Thoracic aorta (tissue), 2 donors: ENCODE results near the gene MAP3K10. TPM values are rescaled to one million over a fixed set of nuclear protein-coding genes. Genes with fewer than 3 reads are reported as not detected.

ENCODE experiments used
- ATAC-seq: fragments of 150-250 bp; one replicate; pipeline ENCODE4 v1.8.0; 2017; ENCODE audit warnings: low read depth; ENCODE audit not compliant: insufficient number of reproducible peaks, low FRiP score
- DNase-seq: peaks from one replicate; pipeline ENCODE4 v3.0.0-alpha.2; 2020; ENCODE audit warnings: low spot score
- H3K27ac ChIP-seq, 2 donors: fragments of 200-600 bp; sonication (generic); 1 replicate in 1 of 2; 2 replicates in 1 of 2; pipeline ENCODE4 v1.5.1; 2016; ENCODE audit warnings: mild to moderate bottlenecking in 2 of 2, moderate library complexity in 2 of 2
- H3K27me3 ChIP-seq: fragments of 200-600 bp; sonication (generic); replicated peaks from 2 replicates; pipeline ENCODE4 v1.6.0; 2016; ENCODE audit warnings: mild to moderate bottlenecking; ENCODE audit not compliant: insufficient read depth
- H3K36me3 ChIP-seq: fragments of 200-600 bp; sonication (generic); one replicate; pipeline ENCODE4 v1.5.1; 2016
- H3K4me1 ChIP-seq, 2 donors: fragments of 200-600 bp; sonication (generic); 1 replicate in 1 of 2; 2 replicates in 1 of 2; pipeline versions ENCODE4 v1.5.1 to v1.6.0; 2016; ENCODE audit warnings: low read depth in 2 of 2, mild to moderate bottlenecking in 1 of 2; ENCODE audit not compliant: control insufficient read depth in 1 of 2
- H3K4me3 ChIP-seq: fragments of 200-600 bp; sonication (generic); 2 replicates; pipeline ENCODE4 v1.5.1; 2016; ENCODE audit warnings: mild to moderate bottlenecking
- H3K9me3 ChIP-seq: fragments of 200-600 bp; sonication (generic); 2 replicates; pipeline ENCODE4 v1.5.1; 2016
- total RNA-seq, 2 donors: library from RNA; depleted of rRNA; stranded (reverse); fragments of >200 nt; gene quantifications; one replicate each; pipeline versions ENCODE4 v1.1.0 to v1.2.3, GENCODE V29; 2016
- TF ChIP-seq, protein P1 (sequence below): fragments of 200-600 bp; sonication (generic); IDR thresholded peaks from one replicate; pipeline ENCODE4 v1.5.1; 2019; ENCODE audit warnings: antibody characterized with exemption

Gene MAP3K10
- total RNA-seq, 2 donors from 2014 or later, result 30.2 to 32.5 TPM

DNA sequence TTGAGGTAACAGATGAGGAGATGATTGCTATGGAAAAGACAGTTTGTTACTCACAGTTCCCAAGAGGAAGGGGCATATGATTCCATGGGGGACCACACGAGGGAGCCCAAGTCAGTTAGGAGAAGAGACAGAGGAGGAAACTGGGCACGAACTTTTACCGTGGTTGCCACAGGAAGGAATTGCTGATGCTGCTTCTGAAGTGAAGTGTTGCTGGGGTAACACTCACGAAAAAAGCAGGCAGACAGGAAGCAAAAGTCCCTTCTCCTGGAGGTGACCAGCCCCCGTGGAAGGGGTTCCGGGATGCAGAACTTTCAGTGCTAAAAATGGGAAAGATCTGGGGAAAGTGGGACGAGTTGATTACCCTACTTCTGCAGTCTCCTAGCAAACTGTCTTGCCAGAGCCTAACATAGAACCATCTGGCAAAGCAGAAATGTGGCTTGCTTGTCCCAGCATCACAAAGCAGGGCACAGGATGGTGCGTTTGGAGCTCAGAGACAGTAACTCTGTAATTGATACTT is 35.4 kb upstream of the MAP3K10 start:
- no peaks in the 10 kb centered on the region for H3K27me3 ChIP-seq
- ATAC-seq (no peak), DNase-seq (no peak)
- H3K36me3 ChIP-seq, result no peaks in the 10 kb centered on the region
- H3K27ac ChIP-seq, result no peak overlapping the region
- TF ChIP-seq, protein P1, sequence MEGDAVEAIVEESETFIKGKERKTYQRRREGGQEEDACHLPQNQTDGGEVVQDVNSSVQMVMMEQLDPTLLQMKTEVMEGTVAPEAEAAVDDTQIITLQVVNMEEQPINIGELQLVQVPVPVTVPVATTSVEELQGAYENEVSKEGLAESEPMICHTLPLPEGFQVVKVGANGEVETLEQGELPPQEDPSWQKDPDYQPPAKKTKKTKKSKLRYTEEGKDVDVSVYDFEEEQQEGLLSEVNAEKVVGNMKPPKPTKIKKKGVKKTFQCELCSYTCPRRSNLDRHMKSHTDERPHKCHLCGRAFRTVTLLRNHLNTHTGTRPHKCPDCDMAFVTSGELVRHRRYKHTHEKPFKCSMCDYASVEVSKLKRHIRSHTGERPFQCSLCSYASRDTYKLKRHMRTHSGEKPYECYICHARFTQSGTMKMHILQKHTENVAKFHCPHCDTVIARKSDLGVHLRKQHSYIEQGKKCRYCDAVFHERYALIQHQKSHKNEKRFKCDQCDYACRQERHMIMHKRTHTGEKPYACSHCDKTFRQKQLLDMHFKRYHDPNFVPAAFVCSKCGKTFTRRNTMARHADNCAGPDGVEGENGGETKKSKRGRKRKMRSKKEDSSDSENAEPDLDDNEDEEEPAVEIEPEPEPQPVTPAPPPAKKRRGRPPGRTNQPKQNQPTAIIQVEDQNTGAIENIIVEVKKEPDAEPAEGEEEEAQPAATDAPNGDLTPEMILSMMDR, result no peak
- no peak overlapping the region for H3K4me3 ChIP-seq
- H3K9me3 ChIP-seq, result peaks cover 4% of the 10 kb centered on the region
- no peaks in the 10 kb centered on the region for H3K4me1 ChIP-seq

DNA sequence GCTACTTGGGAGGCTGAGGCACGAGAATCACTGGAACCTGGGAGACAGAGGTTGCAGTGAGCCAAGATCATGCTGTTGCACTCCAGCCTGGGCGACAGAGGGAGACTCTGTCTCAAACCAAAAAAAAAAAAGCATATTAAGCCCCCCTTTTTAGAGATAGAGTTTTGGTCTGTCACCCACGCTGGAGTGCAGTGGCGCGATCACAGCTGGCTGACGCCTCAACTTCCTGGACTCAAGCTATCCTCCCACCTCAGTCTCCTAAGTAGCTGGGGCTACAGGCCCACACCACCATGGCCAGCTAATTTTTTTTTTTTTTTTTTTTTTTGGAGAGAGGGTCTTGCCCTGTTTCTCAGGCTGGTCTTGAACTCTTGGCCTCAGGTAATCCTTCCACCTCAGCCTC is 34.2 kb upstream of the MAP3K10 start:
- ATAC-seq (no peak), DNase-seq (no peak)
- Histone ChIP-seq H3K9me3 (peaks cover 4% of the 10 kb centered on the region), H3K27me3 (no peaks in the 10 kb centered on the region), H3K4me3 (no peak overlapping the region), H3K36me3 (no peaks in the 10 kb centered on the region), H3K4me1 (no peaks in the 10 kb centered on the region), H3K27ac (no peak overlapping the region)
- TF ChIP-seq, protein P1, result no peak

DNA sequence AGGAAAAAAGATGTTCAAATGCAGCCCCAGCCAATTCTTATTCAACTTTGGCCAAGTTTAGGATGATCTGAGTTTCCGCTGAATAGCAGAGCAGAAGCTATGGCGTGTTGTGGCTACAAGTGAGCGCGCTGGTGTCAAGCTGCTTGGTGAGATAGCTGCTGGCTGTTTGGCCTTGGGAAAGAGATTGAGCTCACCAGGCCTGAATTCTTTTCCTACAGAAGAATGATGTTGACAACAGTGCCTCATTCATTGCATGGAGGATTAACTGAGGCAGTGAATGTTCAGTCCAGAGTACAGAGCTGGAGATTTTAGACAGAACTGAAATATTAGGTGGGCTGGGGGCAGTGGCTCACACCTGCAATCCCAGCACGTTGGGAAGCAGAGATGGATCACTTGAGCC is 31.5 kb upstream of the MAP3K10 start:
- DNase-seq (no peak), ATAC-seq (no peak)
- TF ChIP-seq, protein P1, result no peak
- Histone ChIP-seq H3K27ac (no peak overlapping the region), H3K4me1 (no peaks in the 10 kb centered on the region), H3K27me3 (no peaks in the 10 kb centered on the region), H3K9me3 (peaks cover 4% of the 10 kb centered on the region), H3K36me3 (no peaks in the 10 kb centered on the region), H3K4me3 (no peak overlapping the region)

DNA sequence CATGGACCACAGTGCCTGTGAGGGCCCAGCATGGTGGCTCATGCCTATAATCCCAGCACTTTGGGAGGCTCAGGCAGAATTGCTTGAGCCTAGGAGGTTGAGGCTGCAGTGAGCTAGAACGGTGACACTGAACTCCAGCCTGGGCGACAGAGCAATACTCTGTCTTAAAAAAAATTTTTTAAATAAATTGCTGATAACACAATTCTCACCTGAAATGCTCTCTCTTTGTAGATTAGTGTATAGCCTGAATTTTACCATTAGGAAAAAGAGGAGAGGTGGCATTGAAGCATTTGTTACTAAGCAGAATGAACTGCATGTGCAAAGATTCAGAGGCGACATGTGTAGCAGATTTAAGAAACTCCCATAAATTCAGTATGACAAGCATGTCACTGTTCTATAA is 29.1 kb upstream of the MAP3K10 start:
- Histone ChIP-seq H3K4me3 (no peak overlapping the region), H3K27ac (no peak overlapping the region), H3K36me3 (no peaks in the 10 kb centered on the region), H3K4me1 (no peaks in the 10 kb centered on the region), H3K9me3 (no peaks in the 10 kb centered on the region), H3K27me3 (no peaks in the 10 kb centered on the region)
- TF ChIP-seq, protein P1, result no peak
- DNase-seq (no peak), ATAC-seq (no peak)

DNA sequence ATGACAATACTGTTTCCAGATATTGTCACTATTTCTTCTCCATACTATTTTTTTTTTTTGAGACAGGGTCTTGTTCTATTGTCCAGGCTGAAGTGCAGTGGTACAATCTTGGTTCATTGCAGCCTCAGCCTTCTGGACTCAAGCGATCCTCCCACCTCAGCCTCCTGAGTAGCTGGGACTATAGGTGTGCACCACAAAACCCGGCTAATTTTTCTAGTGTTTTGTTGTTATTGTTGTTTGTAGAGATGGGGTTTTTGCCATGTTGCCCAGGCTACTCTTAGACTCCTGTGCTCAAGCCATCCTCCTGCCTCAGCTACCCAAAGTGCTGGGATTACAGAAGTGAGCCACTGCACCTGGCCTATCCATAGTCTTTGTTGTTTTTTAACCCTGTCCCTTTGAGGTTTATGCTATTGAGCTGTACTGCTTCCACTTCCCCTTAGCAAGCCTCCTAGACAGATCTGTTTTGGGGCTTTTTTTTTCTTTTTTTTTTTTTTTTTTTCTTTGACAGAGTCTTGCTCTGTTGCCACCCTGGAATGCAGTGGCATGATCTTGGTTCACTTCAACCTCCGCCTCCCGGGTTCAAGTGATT is 27.6 kb upstream of the MAP3K10 start:
- ATAC-seq (no peak), DNase-seq (no peak)
- no peaks in the 10 kb centered on the region for H3K9me3 ChIP-seq
- H3K36me3 ChIP-seq, result no peaks in the 10 kb centered on the region
- H3K27me3 ChIP-seq, result no peaks in the 10 kb centered on the region
- H3K4me1 ChIP-seq, result no peaks in the 10 kb centered on the region
- TF ChIP-seq, protein P1, result no peak
- H3K27ac ChIP-seq, result no peak overlapping the region
- H3K4me3 ChIP-seq, result no peak overlapping the region
